Thyroid gland (tissue), 4 donors: ENCODE data around the gene NXPH1. TPM values are rescaled to one million over a fixed set of nuclear protein-coding genes. Genes with fewer than 3 reads are reported as not detected.
"Not testable (repeated sequence)": the region's sequence is repeated elsewhere in the genome, so short reads cannot be mapped to it uniquely, and the experiment has no call there.

Source experiments
- DNase-seq, 2 donors: peaks; one replicate each; pipeline ENCODE4 v3.0.0-alpha.2; 2019
- H3K27ac ChIP-seq, 3 donors: fragments of 200-600 bp; sonication (generic); 1 replicate in 2 of 3; 2 replicates in 1 of 3; pipeline ENCODE4 v1.5.1; 2016 to 2019; ENCODE audit warnings: mild to moderate bottlenecking in 1 of 3, moderate library complexity in 1 of 3
- H3K27me3 ChIP-seq: fragments of 200-600 bp; sonication (generic); one replicate; pipeline ENCODE4 v1.5.1; 2019
- H3K36me3 ChIP-seq, 2 donors: fragments of 200-600 bp; sonication (generic); one replicate each; pipeline ENCODE4 v1.5.1; 2016 to 2019
- H3K4me1 ChIP-seq, 2 donors: fragments of 200-600 bp; sonication (generic); one replicate each; pipeline ENCODE4 v1.5.1; 2017 to 2019
- H3K4me3 ChIP-seq, 3 donors: fragments of 200-600 bp; sonication (generic); replicated peaks in 1 of 3; 1 replicate in 2 of 3; 2 replicates in 1 of 3; pipeline ENCODE4 v1.5.1; 2016; ENCODE audit warnings: mild to moderate bottlenecking in 1 of 3
- H3K9me3 ChIP-seq: fragments of 200-600 bp; sonication (generic); one replicate; pipeline ENCODE4 v1.5.1; 2017
- POLR2A ChIP-seq, 2 donors: fragments of 450-650 bp; IDR thresholded peaks; one replicate each; pipeline ENCODE4 v1.6.1; 2017; ENCODE audit warnings: antibody characterized with exemption in 2 of 2, mild to moderate bottlenecking in 2 of 2, moderate library complexity in 1 of 2
- WGBS, 2 donors: methylation state at CpG; one replicate each; pipeline ENCODE4 v1.1.5; 2017; 5-methylcytosine and 5-hydroxymethylcytosine counted together
- intact Hi-C: fragments of 100-400 bp; cut with DNase I; formaldehyde crosslinking; loops from one replicate; pipeline ENCODE4 v1.15.1; 2023
- total RNA-seq, 4 donors: library from RNA; depleted of rRNA; stranded (reverse); fragments of >200 nt; gene quantifications; one replicate each; pipeline ENCODE4 v1.2.3, GENCODE V29; 2016
- TF ChIP-seq, protein P1 (sequence below), 6 experiments: fragments of 200-600 bp in 3 of 6; fragments of 450-650 bp in 3 of 6; sonication (generic) in 3 of 6; IDR thresholded peaks; one replicate each; pipeline ENCODE4 v1.5.1; 2016 to 2019; ENCODE audit warnings: antibody characterized with exemption in 6 of 6, mild to moderate bottlenecking in 2 of 6, inconsistent platforms in 1 of 6, moderate library complexity in 1 of 6

NXPH1 gene
- total RNA-seq, 4 donors from 2014 or later: not detected

DNA sequence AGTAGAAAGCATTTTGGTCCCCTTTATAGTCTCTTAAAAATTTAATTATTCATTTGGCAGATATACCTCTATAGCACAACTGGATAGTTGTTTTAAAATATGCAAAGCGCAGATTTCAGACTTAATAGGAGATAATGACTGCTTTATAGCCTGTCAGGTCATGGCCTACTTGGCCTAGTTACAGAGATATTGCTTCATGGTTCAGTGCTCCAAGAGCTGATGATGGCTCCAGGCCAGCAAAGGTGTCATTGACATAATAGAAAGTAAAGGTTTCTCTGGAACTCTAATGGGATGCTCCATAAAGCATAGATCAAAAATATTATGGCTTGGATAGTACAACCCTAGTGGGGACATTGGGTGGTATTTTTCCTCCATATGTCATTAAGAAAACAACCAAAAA is 285.7 kb downstream of the NXPH1 start:
- Histone ChIP-seq H3K27ac (no peak overlapping the region), H3K4me1 (no peaks in the 10 kb centered on the region), H3K36me3 (no peaks in the 10 kb centered on the region), H3K27me3 (no peaks in the 10 kb centered on the region), H3K9me3 (no peaks in the 10 kb centered on the region), H3K4me3 (no peak overlapping the region)
- 90 to 91% methylated on average over 1 of the region's 1 CpG for WGBS, 2 donors
- intact Hi-C loops: no loop called here
- no peak for DNase-seq
- TF ChIP-seq, protein P1, sequence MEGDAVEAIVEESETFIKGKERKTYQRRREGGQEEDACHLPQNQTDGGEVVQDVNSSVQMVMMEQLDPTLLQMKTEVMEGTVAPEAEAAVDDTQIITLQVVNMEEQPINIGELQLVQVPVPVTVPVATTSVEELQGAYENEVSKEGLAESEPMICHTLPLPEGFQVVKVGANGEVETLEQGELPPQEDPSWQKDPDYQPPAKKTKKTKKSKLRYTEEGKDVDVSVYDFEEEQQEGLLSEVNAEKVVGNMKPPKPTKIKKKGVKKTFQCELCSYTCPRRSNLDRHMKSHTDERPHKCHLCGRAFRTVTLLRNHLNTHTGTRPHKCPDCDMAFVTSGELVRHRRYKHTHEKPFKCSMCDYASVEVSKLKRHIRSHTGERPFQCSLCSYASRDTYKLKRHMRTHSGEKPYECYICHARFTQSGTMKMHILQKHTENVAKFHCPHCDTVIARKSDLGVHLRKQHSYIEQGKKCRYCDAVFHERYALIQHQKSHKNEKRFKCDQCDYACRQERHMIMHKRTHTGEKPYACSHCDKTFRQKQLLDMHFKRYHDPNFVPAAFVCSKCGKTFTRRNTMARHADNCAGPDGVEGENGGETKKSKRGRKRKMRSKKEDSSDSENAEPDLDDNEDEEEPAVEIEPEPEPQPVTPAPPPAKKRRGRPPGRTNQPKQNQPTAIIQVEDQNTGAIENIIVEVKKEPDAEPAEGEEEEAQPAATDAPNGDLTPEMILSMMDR (IDR thresholded peaks at IDR 0.05): no peak
- no peak for TF ChIP-seq POLR2A (IDR thresholded peaks at IDR 0.05)

- 16 to 18% methylated on average over 4 of the region's 4 CpGs for WGBS, 2 donors
- intact Hi-C loops: no loop called here
- Histone ChIP-seq H3K9me3 (no peaks in the 10 kb centered on the region), H3K27ac (no peak overlapping the region), H3K36me3 (no peaks in the 10 kb centered on the region), H3K4me1 (no peaks in the 10 kb centered on the region), H3K4me3 (no peak overlapping the region), H3K27me3 (no peaks in the 10 kb centered on the region)
- no peak for TF ChIP-seq POLR2A (IDR thresholded peaks at IDR 0.05)
- TF ChIP-seq, protein P1 (IDR thresholded peaks at IDR 0.05): peak in 4 of 6 experiments; percentile 9 to 32 (median 24)
- peak; percentile 11 to 12 for DNase-seq
Measured at GRCh38 chr7:8724080-8724718, 290.8 kb downstream of the NXPH1 start.

DNA sequence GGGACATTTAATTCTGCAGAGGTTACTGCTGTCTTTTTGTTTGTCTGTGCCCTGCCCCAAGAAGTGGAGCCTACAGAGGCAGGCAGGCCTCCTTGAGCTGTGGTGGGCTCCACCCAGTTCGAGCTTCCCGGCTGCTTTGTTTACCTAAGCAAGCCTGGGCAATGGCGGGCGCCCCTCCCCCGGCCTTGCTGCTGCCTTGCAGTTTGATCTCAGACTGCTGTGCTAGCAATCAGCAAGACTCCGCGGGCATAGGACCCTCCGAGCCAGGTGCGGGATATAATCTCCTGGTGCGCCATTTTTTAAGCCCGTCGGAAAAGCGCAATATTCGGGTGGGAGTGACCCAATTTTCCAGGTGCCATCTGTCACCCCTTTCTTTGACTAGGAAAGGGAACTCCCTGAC is 298.3 kb downstream of the NXPH1 start:
- H3K36me3 ChIP-seq, DNase-seq, H3K4me3 ChIP-seq, H3K4me1 ChIP-seq, H3K9me3 ChIP-seq, H3K27ac ChIP-seq, H3K27me3 ChIP-seq, intact Hi-C loops: not testable (repeated sequence)
- 89 to 100% methylated on average over 6 to 14 of the region's 14 CpGs for WGBS, 2 donors

DNA sequence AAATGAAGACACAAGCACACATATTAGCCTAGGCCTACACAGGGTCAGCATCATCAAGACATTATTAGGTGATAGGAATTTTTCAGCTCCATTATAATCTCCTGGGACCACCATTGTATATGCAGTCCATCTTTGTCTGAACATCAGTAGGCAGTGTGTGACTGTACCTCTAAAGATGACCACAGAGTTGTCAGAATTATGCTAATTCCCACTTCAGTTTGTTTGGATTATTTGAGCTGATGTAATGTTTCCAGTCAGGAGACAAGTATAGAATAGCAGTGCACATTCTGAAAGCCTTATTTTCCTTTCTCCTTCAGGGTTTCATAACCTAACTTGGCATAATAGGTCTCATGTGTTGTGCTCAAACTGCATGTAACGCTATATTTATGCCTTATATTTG is 306.4 kb downstream of the NXPH1 start:
- no peaks in the 10 kb centered on the region for H3K4me1 ChIP-seq
- H3K27me3 ChIP-seq: no peaks in the 10 kb centered on the region
- H3K4me3 ChIP-seq: no peak overlapping the region
- no peak for DNase-seq
- TF ChIP-seq, protein P1 (IDR thresholded peaks at IDR 0.05): no peak
- no peak for TF ChIP-seq POLR2A (IDR thresholded peaks at IDR 0.05)
- no peak overlapping the region for H3K27ac ChIP-seq
- H3K36me3 ChIP-seq: no peaks in the 10 kb centered on the region
- H3K9me3 ChIP-seq: no peaks in the 10 kb centered on the region
- intact Hi-C loops: no loop called here
- 68 to 81% methylated on average over 1 of the region's 1 CpG for WGBS, 2 donors

DNA sequence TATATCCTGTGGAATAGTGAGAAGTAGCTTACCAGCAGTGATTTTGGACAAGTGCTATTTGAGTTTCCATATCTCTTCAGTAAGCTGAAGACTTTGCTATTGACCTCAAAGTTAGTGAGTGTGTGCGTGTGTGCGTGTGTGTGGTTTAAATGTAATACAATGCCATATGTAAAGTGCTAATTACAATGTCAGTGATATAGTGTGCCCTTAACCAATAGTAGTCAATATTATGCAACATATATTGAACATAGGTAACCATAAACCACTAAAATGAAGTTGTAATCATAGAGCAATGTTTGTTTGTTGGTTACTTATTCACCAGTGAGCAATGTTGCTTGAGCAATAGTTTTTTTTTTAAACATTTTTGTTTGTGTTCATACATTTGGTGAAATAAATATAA is 309.4 kb downstream of the NXPH1 start:
- Histone ChIP-seq H3K4me3 (no peak overlapping the region), H3K36me3 (no peaks in the 10 kb centered on the region), H3K27ac (no peak overlapping the region), H3K4me1 (no peaks in the 10 kb centered on the region), H3K9me3 (no peaks in the 10 kb centered on the region), H3K27me3 (no peaks in the 10 kb centered on the region)
- WGBS, 2 donors: 95% methylated on average over 2 of the region's 2 CpGs
- DNase-seq: no peak
- TF ChIP-seq POLR2A (IDR thresholded peaks at IDR 0.05): no peak
- TF ChIP-seq, protein P1 (IDR thresholded peaks at IDR 0.05): no peak
- intact Hi-C loops: no loop called here
